Gastroesophageal sphincter (tissue), 4 donors: Measurements from ENCODE around the gene CUL5. TPM values are rescaled to one million over a fixed set of nuclear protein-coding genes. Genes with fewer than 3 reads are reported as not detected.
"Not testable (repeated sequence)": the region's sequence is repeated elsewhere in the genome, so short reads cannot be mapped to it uniquely, and the experiment has no call there.

Experiments
- ATAC-seq: fragments of 150-250 bp; one replicate; pipeline ENCODE4 v1.9.1; 2016; ENCODE audit warnings: mild to moderate bottlenecking, moderate library complexity
- H3K27ac ChIP-seq, 4 donors: fragments of 200-600 bp; sonication (generic) in 3 of 4; 1 replicate in 3 of 4; 2 replicates in 1 of 4; pipeline ENCODE4 v1.5.1; 2016 to 2019
- H3K27me3 ChIP-seq: fragments of 200-600 bp; sonication (generic); one replicate; pipeline ENCODE4 v1.5.1; 2019
- H3K36me3 ChIP-seq, 2 donors: fragments of 200-600 bp; sonication (generic); one replicate each; pipeline ENCODE4 v1.5.1; 2019; ENCODE audit warnings: control low read depth in 1 of 2
- H3K4me1 ChIP-seq, 3 donors: fragments of 200-600 bp; sonication (generic); 1 replicate in 2 of 3; 2 replicates in 1 of 3; pipeline ENCODE4 v1.5.1; 2016 to 2019; ENCODE audit warnings: control low read depth in 2 of 3
- H3K4me3 ChIP-seq, 2 donors: fragments of 200-600 bp; sonication (generic); one replicate each; pipeline ENCODE4 v1.5.1; 2019; ENCODE audit warnings: mild to moderate bottlenecking in 1 of 2, moderate library complexity in 1 of 2
- H3K9me3 ChIP-seq, 3 donors: fragments of 200-600 bp; sonication (generic); one replicate each; pipeline ENCODE4 v1.5.1; 2017 to 2019; ENCODE audit warnings: control low read depth in 2 of 3
- CTCF ChIP-seq, 4 experiments: fragments of 200-600 bp in 2 of 4; fragments of 450-650 bp in 2 of 4; sonication (generic) in 1 of 4; IDR thresholded peaks; one replicate each; pipeline ENCODE4 v1.5.1; 2017 to 2019; ENCODE audit warnings: antibody characterized with exemption in 4 of 4, mild to moderate bottlenecking in 2 of 4, moderate library complexity in 2 of 4
- EP300 ChIP-seq: sonication (generic); formaldehyde crosslinking; IDR thresholded peaks from one replicate; pipeline ENCODE4 v1.6.1; 2017; ENCODE audit warnings: antibody characterized with exemption, mild to moderate bottlenecking
- POLR2A ChIP-seq, 2 donors: fragments of 450-650 bp; IDR thresholded peaks; one replicate each; pipeline ENCODE4 v1.6.1; 2017; ENCODE audit warnings: antibody characterized with exemption in 2 of 2, mild to moderate bottlenecking in 2 of 2, moderate library complexity in 1 of 2
- POLR2AphosphoS5 ChIP-seq: sonication (generic); formaldehyde crosslinking; IDR thresholded peaks from one replicate; pipeline ENCODE4 v1.6.1; 2017; ENCODE audit warnings: antibody characterized with exemption
- WGBS, 2 donors: methylation state at CpG; one replicate each; pipeline ENCODE4 v1.1.5; 2018; ENCODE audit warnings: low coverage in 1 of 2; 5-methylcytosine and 5-hydroxymethylcytosine counted together
- total RNA-seq, 4 donors: library from RNA; depleted of rRNA; stranded (reverse); fragments of >200 nt; gene quantifications; one replicate each; pipeline ENCODE4 v1.1.0, GENCODE V29; 2016

Gene CUL5
- total RNA-seq, 4 donors from 2014 or later = 33.0 to 38.8 (median 33.8) TPM

- Histone ChIP-seq H3K27ac (peak overlapping the region in 1 of 4 donors; percentile 7), H3K27me3 (no peaks in the 10 kb centered on the region), H3K9me3 (no peaks in the 10 kb centered on the region), H3K4me1 (peaks cover 0 to 34% (median 0%) of the 10 kb centered on the region in 3 donors), H3K4me3 (no peak overlapping the region), H3K36me3 (peaks cover 0 to 66% of the 10 kb centered on the region in 2 donors)
- TF ChIP-seq EP300 (no peak), POLR2A (IDR thresholded peaks at IDR 0.05) (no peak), POLR2AphosphoS5 (no peak), CTCF (IDR thresholded peaks at IDR 0.05) (no peak)
- no peak for ATAC-seq
- 50 to 93% methylated on average over 1 of the region's 1 CpG for WGBS, 2 donors
Measured at GRCh38 chr11:108131993-108132392, 123.3 kb downstream of the CUL5 start.

- H3K4me3 ChIP-seq, H3K27me3 ChIP-seq, ATAC-seq, H3K9me3 ChIP-seq, H3K27ac ChIP-seq: not testable (repeated sequence)
- peaks cover 0 to 31% (median 0%) of the 10 kb centered on the region in 3 donors for H3K4me1 ChIP-seq
- H3K36me3 ChIP-seq = peaks cover 0 to 68% of the 10 kb centered on the region in 2 donors
- WGBS, 2 donors = 100% methylated on average over 1 of the region's 2 CpGs; no CpG with 5 or more reads in 1 of the 2 donors
Measured at GRCh38 chr11:108132993-108133538, 124.4 kb downstream of the CUL5 start.

- Histone ChIP-seq H3K4me1 (peaks cover 0 to 18% (median 0%) of the 10 kb centered on the region in 3 donors), H3K36me3 (peaks cover 0 to 86% of the 10 kb centered on the region in 2 donors), H3K4me3 (no peak overlapping the region), H3K27ac (no peak overlapping the region), H3K9me3 (no peaks in the 10 kb centered on the region), H3K27me3 (no peaks in the 10 kb centered on the region)
- WGBS, 2 donors = 66 to 83% methylated on average over 2 of the region's 2 CpGs
- ATAC-seq = no peak
- TF ChIP-seq CTCF (IDR thresholded peaks at IDR 0.05) (no peak), POLR2A (IDR thresholded peaks at IDR 0.05) (no peak), EP300 (no peak), POLR2AphosphoS5 (no peak)
Measured at GRCh38 chr11:108135845-108136544, 127.3 kb downstream of the CUL5 start.

- Histone ChIP-seq H3K4me3 (no peak overlapping the region), H3K36me3 (peaks cover 0 to 92% of the 10 kb centered on the region in 2 donors), H3K4me1 (peaks cover 0 to 12% (median 0%) of the 10 kb centered on the region in 3 donors), H3K9me3 (no peaks in the 10 kb centered on the region), H3K27ac (no peak overlapping the region), H3K27me3 (no peaks in the 10 kb centered on the region)
- TF ChIP-seq POLR2AphosphoS5 (no peak), CTCF (IDR thresholded peaks at IDR 0.05) (no peak), EP300 (no peak), POLR2A (IDR thresholded peaks at IDR 0.05) (no peak)
- no peak for ATAC-seq
- WGBS, 2 donors = 95 to 100% methylated on average over 1 of the region's 1 CpG
Measured at GRCh38 chr11:108137212-108137611, 128.5 kb downstream of the CUL5 start.

- Histone ChIP-seq H3K4me1 (no peaks in the 10 kb centered on the region), H3K36me3 (peaks cover 5 to 99% of the 10 kb centered on the region in 2 donors), H3K27ac (no peak overlapping the region), H3K27me3 (no peaks in the 10 kb centered on the region), H3K4me3 (no peak overlapping the region), H3K9me3 (no peaks in the 10 kb centered on the region)
- no peak for ATAC-seq
- no peak for TF ChIP-seq CTCF (IDR thresholded peaks at IDR 0.05)
- no peak for TF ChIP-seq POLR2AphosphoS5
- no peak for TF ChIP-seq EP300
- TF ChIP-seq POLR2A (IDR thresholded peaks at IDR 0.05) = no peak
- WGBS, 2 donors = 78 to 85% methylated on average over 5 to 6 of the region's 7 CpGs
Measured at GRCh38 chr11:108142304-108142703, 133.6 kb downstream of the CUL5 start.
